HG03064 (cell line): Measurements from ENCODE around the gene VAV2.

Experiments used
- ATAC-seq: cut with Tn5 transposase; IDR thresholded peaks from one replicate; pipeline ENCODE4 v1.9.1; 2021; ENCODE audit warnings: low read depth; ENCODE audit not compliant: unreplicated experiment

VAV2 gene

GRCh38 chr9:133991964-133992779, at the start of gene VAV2:
VAV2 (minus strand) TSS chr9:133992324; CDS start chr9:133992278, 46 bp downstream.
- ATAC-seq, result peak; percentile 45

- no peak for ATAC-seq
Observed at GRCh38 chr9:134041649-134041962, 49.5 kb upstream of the VAV2 start.

- no peak for ATAC-seq
Observed at GRCh38 chr9:134040781-134041648, 48.9 kb upstream of the VAV2 start.

GRCh38 chr9:134040176-134040565, 48.0 kb upstream of the VAV2 start:
- no peak for ATAC-seq

- ATAC-seq, result no peak
Observed at GRCh38 chr9:134039386-134040175, 47.5 kb upstream of the VAV2 start.

- no peak for ATAC-seq
Observed at GRCh38 chr9:134037641-134038040, 45.5 kb upstream of the VAV2 start.

- ATAC-seq, result no peak
Observed at GRCh38 chr9:134036130-134036529, 44.0 kb upstream of the VAV2 start.

- no peak for ATAC-seq
Observed at GRCh38 chr9:134035041-134036039, 43.2 kb upstream of the VAV2 start.

GRCh38 chr9:134034215-134035040, 42.3 kb upstream of the VAV2 start:
- ATAC-seq, result no peak

- ATAC-seq, result no peak
Observed at GRCh38 chr9:134033516-134034214, 41.5 kb upstream of the VAV2 start.

- no peak for ATAC-seq
Observed at GRCh38 chr9:134032456-134033222, 40.5 kb upstream of the VAV2 start.

GRCh38 chr9:134031783-134032182, 39.7 kb upstream of the VAV2 start:
- no peak for ATAC-seq

GRCh38 chr9:134030821-134031470, 38.8 kb upstream of the VAV2 start:
- no peak for ATAC-seq

- ATAC-seq, result no peak
Observed at GRCh38 chr9:134029248-134030226, 37.4 kb upstream of the VAV2 start.

GRCh38 chr9:134028575-134029247, 36.6 kb upstream of the VAV2 start:
- no peak for ATAC-seq
